IPS-15b (cell line): ENCODE results near the gene CEP85.
A peak's percentile ranks its signal among the peaks of the same experiment; 100 is the strongest.

Source experiments
- H3K27me3 ChIP-seq: one replicate; pipeline ENCODE4 v1.6.1; 2013; ENCODE audit warnings: low read length; ENCODE audit not compliant: control insufficient read depth, insufficient read depth
- H3K36me3 ChIP-seq: one replicate; pipeline ENCODE4 v1.6.1; 2013; ENCODE audit warnings: low read length; ENCODE audit not compliant: control insufficient read depth, insufficient read depth
- H3K4me1 ChIP-seq: one replicate; pipeline ENCODE4 v1.6.1; 2013; ENCODE audit warnings: mild to moderate bottlenecking, low read length; ENCODE audit not compliant: control insufficient read depth, insufficient read depth
- H3K4me3 ChIP-seq: one replicate; pipeline ENCODE4 v1.5.1; 2013; ENCODE audit warnings: low read depth, low read length
- H3K9ac ChIP-seq: one replicate; pipeline ENCODE4 v1.6.1; 2013; ENCODE audit warnings: low read depth, mild to moderate bottlenecking, low read length
- H3K9me3 ChIP-seq: one replicate; pipeline ENCODE4 v1.6.1; 2013; ENCODE audit warnings: mild to moderate bottlenecking, low read length; ENCODE audit not compliant: control insufficient read depth, insufficient read depth

Gene CEP85

GRCh38 chr1:26233903-26234643 lies at the start of gene CEP85:
Gene CEP85, plus strand, starts transcription at chr1:26234200. Its CDS starts 5,584 bp downstream, at chr1:26239784.
- no peaks in the 10 kb centered on the region for H3K36me3 ChIP-seq
- no peaks in the 10 kb centered on the region for H3K27me3 ChIP-seq
- peak within 1 kb of the TSS; percentile 98 for H3K4me3 ChIP-seq
- no peaks in the 10 kb centered on the region for H3K9me3 ChIP-seq
- H3K9ac ChIP-seq = peak within 1 kb of the TSS; percentile 92
- H3K4me1 ChIP-seq = peaks cover 3% of the 10 kb centered on the region

GRCh38 chr1:26184883-26185282 lies 49.1 kb upstream of the CEP85 start:
- peaks cover under 1% of the 10 kb centered on the region for H3K4me1 ChIP-seq
- H3K36me3 ChIP-seq = peaks cover 16% of the 10 kb centered on the region
- no peaks in the 10 kb centered on the region for H3K9me3 ChIP-seq
- H3K4me3 ChIP-seq = no peak overlapping the region
- no peaks in the 10 kb centered on the region for H3K27me3 ChIP-seq
- H3K9ac ChIP-seq = no peak overlapping the region

DNA sequence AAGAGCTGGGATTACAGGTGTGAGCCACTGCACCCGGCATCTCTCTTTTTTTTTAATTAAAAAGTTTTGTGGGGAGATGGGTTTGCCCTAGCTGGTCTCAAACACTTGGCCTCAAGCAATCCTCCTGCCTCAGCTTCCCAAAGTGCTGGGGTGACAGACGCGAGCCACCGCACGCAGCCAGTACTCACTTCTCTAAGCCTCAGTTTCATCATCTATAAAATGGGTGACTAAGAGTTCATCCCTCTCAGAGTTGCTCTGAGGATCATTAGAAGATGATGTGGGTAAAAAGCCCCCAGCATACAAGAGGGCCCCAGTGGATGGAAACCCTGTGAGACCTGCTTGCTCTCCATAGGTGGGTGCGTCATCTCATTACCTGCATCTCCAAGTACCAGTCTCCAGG lies 46.1 kb upstream of the CEP85 start:
- no peak overlapping the region for H3K4me3 ChIP-seq
- H3K27me3 ChIP-seq = no peaks in the 10 kb centered on the region
- H3K9ac ChIP-seq = no peak overlapping the region
- H3K36me3 ChIP-seq = peaks cover 12% of the 10 kb centered on the region
- H3K9me3 ChIP-seq = no peaks in the 10 kb centered on the region
- peaks cover 4% of the 10 kb centered on the region for H3K4me1 ChIP-seq

DNA sequence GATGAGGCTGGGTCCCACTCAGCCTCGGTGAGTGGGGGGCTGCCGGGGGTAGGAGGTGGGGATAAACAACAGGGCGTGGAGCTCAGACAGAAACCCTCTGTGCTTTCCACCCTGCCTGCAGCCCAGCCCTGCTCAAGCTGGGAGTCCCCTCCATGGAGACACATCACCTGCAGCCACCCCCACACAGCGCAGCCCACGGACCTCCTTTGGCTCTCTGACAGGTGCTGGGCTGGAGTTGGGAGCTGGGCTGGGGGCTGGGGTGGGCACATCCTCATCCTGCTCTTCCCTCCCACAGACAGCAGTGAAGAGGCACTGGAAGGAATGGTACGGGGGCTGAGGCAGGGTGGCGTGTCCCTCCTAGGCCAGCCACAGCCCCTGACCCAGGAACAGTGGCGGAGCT lies 45.5 kb upstream of the CEP85 start:
- Histone ChIP-seq H3K36me3 (peaks cover 12% of the 10 kb centered on the region), H3K9ac (no peak overlapping the region), H3K27me3 (no peaks in the 10 kb centered on the region), H3K4me3 (no peak overlapping the region), H3K9me3 (no peaks in the 10 kb centered on the region), H3K4me1 (peaks cover 4% of the 10 kb centered on the region)

- Histone ChIP-seq H3K9me3 (no peaks in the 10 kb centered on the region), H3K36me3 (peaks cover 12% of the 10 kb centered on the region), H3K27me3 (no peaks in the 10 kb centered on the region), H3K4me3 (no peak overlapping the region), H3K9ac (no peak overlapping the region), H3K4me1 (peaks cover 4% of the 10 kb centered on the region)
Observed at GRCh38 chr1:26189331-26189730, 44.7 kb upstream of the CEP85 start.

- no peaks in the 10 kb centered on the region for H3K27me3 ChIP-seq
- peaks cover 11% of the 10 kb centered on the region for H3K36me3 ChIP-seq
- no peak overlapping the region for H3K9ac ChIP-seq
- no peak overlapping the region for H3K4me3 ChIP-seq
- H3K4me1 ChIP-seq = peaks cover 4% of the 10 kb centered on the region
- H3K9me3 ChIP-seq = no peaks in the 10 kb centered on the region
Observed at GRCh38 chr1:26189751-26190275, 44.2 kb upstream of the CEP85 start.

GRCh38 chr1:26190373-26190987 lies 43.5 kb upstream of the CEP85 start, which contains the start of gene CATSPER4:
Gene CATSPER4, plus strand, starts transcription at chr1:26190602. Its CDS starts 26 bp downstream, at chr1:26190628.
- Histone ChIP-seq H3K4me1 (peaks cover 4% of the 10 kb centered on the region), H3K9me3 (no peaks in the 10 kb centered on the region), H3K27me3 (no peaks in the 10 kb centered on the region), H3K4me3 (peak within 1 kb of the TSS; percentile 2), H3K9ac (no peak within 1 kb of the TSS), H3K36me3 (peaks cover 9% of the 10 kb centered on the region)

DNA sequence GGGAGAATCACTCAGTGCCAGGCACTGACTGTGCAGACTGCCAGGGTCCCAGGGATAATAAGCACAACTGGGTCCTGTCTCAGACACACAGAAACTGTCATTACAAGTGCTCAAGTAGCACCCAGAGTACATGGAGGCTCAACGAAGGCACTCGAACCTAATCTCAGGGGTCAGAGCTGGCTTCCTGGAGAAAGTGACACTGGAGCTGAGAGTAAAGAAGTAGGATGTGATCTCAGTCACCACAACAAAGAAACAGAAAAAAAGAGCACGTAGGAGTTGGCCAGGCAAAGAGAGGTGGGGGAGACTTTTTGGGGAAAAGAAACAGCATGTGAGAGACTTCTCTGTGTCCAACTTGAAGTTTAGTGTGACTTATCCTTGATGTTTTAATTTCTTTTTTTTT lies 42.3 kb upstream of the CEP85 start:
- Histone ChIP-seq H3K4me3 (no peak overlapping the region), H3K4me1 (peaks cover 4% of the 10 kb centered on the region), H3K27me3 (no peaks in the 10 kb centered on the region), H3K36me3 (peaks cover 9% of the 10 kb centered on the region), H3K9me3 (no peaks in the 10 kb centered on the region), H3K9ac (no peak overlapping the region)

GRCh38 chr1:26195805-26196204 lies 38.2 kb upstream of the CEP85 start:
- H3K9me3 ChIP-seq = no peaks in the 10 kb centered on the region
- H3K4me1 ChIP-seq = peaks cover 3% of the 10 kb centered on the region
- H3K36me3 ChIP-seq = no peaks in the 10 kb centered on the region
- no peak overlapping the region for H3K9ac ChIP-seq
- no peaks in the 10 kb centered on the region for H3K27me3 ChIP-seq
- H3K4me3 ChIP-seq = no peak overlapping the region

DNA sequence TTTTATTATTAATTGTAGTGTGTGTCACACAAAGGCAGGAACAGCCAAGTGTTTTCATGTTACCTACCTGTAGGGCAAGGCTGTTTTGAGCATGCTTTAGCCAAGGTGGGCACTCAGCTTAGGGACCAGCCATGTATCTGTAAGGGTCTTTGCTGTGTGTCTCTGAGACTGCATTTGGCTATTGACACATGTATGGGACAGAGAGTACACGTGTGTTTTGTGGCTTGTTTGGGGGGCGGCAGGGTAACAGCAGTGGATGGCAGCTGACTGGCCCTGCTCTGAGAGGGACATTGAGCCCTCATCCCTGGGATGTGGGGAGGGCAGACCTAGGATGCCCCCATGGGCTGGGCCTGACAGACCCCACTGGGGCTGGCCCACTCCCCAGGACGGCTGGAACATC lies 36.7 kb upstream of the CEP85 start:
- Histone ChIP-seq H3K4me1 (peaks cover 3% of the 10 kb centered on the region), H3K9me3 (no peaks in the 10 kb centered on the region), H3K9ac (no peak overlapping the region), H3K27me3 (no peaks in the 10 kb centered on the region), H3K4me3 (no peak overlapping the region), H3K36me3 (no peaks in the 10 kb centered on the region)

- H3K4me3 ChIP-seq = no peak overlapping the region
- no peaks in the 10 kb centered on the region for H3K27me3 ChIP-seq
- H3K4me1 ChIP-seq = peaks cover 3% of the 10 kb centered on the region
- H3K36me3 ChIP-seq = no peaks in the 10 kb centered on the region
- no peak overlapping the region for H3K9ac ChIP-seq
- no peaks in the 10 kb centered on the region for H3K9me3 ChIP-seq
Observed at GRCh38 chr1:26197813-26198212, 36.2 kb upstream of the CEP85 start.

DNA sequence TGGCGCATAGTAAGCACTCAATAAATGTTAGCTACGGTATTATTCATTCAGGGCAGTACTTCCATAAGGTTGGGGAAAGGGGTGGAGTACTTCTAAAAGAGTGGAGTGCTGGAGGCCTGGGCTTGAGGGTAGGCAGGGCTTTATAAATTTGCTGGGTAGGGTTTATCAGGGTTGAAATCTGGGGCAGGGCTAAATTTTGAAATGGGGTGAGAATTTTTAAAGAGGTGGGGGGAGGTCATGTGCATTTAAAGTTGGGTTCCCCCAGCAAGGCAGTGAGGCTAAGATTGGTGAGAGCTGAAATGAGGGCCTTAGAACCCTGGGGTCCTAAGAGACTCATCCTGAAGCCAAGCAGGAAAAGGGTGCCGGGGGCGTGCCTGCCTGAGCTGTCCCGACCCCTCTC lies 33.6 kb upstream of the CEP85 start:
- Histone ChIP-seq H3K9ac (no peak overlapping the region), H3K4me3 (peak overlapping the region; percentile 51), H3K4me1 (peaks cover 3% of the 10 kb centered on the region), H3K9me3 (no peaks in the 10 kb centered on the region), H3K27me3 (no peaks in the 10 kb centered on the region), H3K36me3 (no peaks in the 10 kb centered on the region)
